ENCODE data around the gene PIK3R5. TPM values are rescaled to one million over a fixed set of nuclear protein-coding genes. Genes with fewer than 3 reads are reported as not detected.
A peak's percentile ranks its signal among the peaks of the same experiment; 100 is the strongest.

Gene PIK3R5
- total RNA-seq, 1 experiment from 2014 or later = 0.35 TPM

DNA sequence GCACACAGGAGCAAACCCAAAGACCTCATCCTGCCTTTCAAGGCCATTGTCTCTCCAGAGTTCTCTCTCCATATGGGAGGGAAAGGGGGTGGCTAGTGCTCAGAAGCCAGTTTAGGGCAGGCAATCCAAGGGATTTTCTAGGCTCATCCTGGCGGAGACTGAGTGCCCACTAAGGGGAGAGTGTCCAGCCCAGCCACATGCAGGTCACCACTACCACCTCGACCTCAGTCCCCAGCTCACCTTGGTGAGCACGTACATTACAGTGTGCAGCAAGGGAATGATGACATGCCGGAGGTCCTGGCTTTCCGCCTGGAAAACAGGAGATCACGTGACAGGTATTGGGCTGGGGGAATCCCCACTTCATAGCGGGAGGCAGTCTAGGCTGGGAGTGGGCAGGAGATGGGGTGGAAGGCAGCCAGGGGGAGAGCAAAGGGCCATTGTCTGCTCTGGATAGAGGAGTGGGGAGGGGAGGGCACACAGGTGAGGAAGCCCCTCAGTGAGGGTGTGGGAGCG, 127.9 kb downstream of the PIK3R5 start:
- no peak for DNase-seq (ENCODE audit: extremely low read depth, low read depth)

DNA sequence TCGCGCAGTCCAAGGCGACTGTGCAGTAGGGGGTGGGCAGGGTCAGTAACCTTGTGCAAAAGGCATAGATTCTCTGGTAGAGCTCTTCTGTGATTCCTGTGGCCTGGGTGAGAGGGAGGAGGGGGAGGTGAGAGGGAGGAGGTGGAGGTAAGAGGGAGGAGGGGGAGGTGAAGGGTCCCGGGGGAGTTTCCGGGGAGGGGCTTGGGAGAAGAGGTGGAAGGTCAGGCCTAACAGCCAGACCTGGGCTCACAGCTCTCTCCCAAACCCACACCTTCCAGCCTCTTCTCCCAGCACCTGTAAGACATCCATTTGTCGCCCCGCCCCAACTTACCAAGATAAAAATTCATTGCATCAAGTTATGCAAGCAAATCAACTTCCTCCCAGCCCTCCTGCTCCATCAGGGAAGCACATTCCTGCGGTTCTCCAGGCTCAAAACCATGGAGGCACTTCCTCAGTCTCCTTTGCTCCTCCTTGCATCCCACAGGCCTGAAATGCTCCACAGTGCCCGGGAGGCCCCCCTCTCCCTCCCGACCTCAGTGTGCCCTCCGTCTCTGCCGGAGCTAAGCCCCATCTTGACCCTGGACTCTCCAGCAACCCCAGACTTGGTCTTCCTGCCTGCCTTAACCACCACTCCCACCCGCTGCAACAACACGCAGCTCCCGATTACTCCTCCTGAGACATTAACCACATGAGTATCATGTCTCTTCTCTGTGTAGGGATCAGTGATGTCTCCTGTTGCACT, 128.5 kb downstream of the PIK3R5 start:
- DNase-seq (ENCODE audit: extremely low read depth, low read depth) = no peak

DNA sequence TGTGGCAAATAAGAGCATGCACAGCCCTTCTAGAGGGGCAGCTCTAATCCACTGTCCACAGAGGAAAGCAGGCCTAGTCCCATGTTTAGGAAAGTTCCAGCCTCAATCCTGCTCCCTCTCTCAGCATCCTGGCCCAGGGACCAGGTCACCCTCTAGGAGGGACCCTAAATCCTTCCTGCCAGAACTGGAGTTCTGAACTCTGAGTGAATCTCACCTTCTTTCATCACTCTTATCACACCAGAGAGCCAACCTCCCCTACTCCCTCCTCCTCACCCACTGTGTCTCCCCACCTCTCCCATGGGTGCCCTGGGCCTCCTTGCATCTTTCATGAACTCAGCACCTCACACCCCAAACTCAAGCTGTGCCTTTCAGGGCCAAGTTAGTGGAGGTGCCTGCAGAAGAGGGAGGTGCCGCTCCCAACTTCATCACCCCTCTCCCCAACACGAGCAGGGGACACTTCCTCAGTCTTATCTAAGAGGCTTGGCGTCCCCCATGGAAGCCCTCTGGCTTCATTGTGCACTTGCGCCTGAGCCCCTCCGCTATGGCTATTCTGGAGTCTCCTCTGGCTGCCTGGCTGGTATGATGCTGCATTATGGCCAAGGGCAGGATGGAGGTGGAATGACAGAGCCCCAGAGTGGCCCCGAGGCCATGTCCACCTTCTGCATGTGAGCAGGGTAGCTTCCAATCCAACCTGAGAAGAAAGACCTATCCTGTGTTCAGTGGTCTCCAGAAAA, 129.7 kb downstream of the PIK3R5 start:
- DNase-seq (ENCODE audit: extremely low read depth, low read depth) = no peak

DNA sequence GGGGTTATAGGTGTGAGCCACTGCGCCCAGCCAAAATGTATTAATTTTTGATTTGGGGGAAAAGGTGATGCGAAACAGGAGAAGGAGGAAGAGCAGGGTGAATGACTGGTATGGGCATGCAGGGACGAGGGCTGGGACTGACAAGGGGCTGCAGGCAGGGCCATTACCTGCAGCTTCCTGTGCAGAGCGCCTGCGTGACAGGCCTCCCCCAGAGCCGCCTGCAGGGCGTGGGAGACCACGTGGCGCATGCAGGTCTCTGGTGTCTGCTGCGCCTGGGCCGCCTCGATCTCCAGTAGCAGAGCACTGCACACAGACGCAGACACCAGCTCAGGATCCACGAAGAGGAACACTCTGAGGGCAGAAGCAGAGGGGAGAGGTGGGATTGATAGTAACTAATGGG, 130.4 kb downstream of the PIK3R5 start:
- DNase-seq (ENCODE audit: extremely low read depth, low read depth) = no peak

DNA sequence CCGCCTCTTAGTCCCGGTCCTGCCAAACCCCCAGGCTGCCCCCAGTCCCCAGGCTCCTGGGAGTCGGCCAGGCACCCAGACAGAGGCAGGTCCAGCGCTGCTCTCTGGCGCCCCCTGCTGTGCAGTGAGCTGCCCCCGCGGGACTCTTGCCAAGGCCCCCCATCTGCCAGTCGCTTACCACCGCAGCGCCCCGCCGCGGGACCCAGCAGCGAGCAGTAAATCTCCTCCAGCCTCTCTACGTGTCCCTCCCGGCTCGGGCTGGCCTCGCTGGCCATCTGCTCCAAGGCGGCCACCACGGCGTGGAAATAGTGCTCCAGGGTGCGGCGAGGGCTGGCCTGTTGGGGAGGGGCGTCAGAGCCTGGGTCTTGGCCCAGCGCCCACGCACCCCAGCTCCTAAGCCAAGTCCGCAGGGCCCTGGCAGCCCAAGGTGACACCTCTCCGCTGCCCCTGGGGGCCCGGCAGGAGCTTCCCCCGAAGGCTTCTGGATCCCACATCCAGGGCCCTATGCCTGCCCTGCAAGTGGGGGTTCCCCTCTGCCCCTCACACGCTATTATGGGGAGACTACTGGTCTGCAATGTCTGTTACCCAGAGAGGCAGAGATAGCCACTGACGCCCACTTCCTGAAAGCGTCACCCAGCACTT, 132.7 kb downstream of the PIK3R5 start:
- DNase-seq (ENCODE audit: extremely low read depth, low read depth) = peak; percentile 6

DNA sequence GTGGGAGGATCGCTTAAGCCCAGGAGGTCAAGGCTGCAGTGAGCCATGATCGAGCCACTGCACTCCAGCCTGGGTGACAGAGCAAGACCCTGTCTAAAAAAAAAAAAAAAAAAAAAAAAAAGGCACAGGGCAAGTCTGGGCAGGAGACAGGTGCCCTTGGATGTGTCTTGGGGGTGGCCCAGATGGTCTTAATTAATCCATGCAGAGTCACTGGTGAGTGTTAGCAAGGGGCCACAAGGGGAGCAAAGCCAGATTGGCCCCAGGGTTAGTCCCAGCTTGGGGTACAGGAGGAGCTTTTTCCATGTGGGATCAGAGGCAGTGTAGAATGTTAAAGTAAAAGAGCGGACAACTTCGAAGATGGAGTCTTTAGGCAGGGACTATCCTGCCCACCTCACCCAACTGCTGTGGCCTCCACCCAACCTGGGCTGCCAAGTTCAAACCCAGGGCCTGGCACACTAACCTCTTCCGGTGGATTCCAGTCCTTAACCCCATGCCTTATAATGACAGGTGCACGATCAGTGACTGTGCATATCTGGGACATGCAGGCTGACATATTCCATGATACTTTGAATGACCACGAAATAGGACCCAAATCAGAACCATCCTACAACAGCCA, 134.2 kb downstream of the PIK3R5 start:
- DNase-seq (ENCODE audit: extremely low read depth, low read depth) = no peak

DNA sequence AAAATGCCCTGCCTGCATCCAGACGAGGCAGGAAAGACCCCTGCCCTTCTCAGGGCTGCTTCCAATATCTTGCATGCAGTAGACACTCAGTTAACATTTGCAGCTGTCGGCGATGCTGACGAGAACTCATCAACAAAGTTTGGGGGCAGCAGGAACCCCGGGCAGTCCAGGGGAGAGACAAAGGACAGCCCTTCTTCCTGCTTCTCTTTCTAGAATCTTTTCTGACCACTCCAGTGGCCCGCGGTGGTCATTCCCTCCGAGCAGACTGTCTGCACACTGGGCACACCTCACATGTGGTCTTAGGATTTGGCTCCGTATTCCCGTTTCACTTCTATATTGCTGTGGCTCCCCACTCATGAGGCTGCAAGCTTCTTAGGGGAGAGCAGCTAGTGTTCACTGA, 135.4 kb downstream of the PIK3R5 start:
- no peak for DNase-seq (ENCODE audit: extremely low read depth, low read depth)

DNA sequence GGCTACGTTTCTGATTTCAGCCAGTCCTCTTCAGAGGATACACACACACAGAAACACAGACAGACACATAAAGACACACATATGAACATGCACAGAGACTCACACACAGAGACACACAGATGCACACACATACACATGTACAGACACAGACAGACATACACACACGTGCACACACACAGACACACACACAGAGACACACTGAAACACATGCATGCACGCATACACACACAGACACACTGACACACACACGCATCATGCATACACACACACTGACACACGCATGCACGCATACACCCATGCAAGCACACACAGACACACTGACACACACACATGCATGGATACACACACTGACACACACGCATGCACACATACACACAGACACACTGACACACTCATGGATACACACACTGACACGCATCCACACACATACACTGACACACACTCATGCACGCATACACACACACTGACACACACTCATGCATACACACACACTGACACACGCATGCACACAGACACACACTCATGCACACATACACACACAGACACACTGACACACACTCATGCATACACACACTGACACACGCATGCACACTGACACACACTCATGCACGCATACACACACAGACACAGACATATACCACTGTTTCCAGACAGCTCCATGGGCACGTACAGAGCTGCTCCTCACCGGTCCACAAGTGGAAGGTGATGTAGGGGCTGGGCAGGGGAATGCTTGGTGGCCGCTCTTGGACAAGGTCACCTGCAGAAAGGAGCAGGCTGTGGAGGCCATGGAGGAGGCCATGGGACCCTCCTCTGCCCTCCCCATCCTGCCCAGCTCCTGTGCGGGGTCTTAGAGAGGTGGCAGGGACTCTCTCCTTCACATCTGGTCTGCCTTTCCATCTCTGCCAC, 136.2 kb downstream of the PIK3R5 start:
- no peak for DNase-seq (ENCODE audit: extremely low read depth, low read depth)

Other genes with a start within 250 kb of the PIK3R5 start
- not detected in 2 replicates for gene CCDC42, start 220.9 kb downstream of the PIK3R5 start, total RNA-seq (2014; rRNA removed; shearing (Covaris generic))
- not detected in 2 replicates for gene SPDYE4, start 207.2 kb downstream of the PIK3R5 start, total RNA-seq (2014; rRNA removed; shearing (Covaris generic))
- not detected in 2 replicates for gene MFSD6L, start 166.3 kb downstream of the PIK3R5 start, total RNA-seq (2014; rRNA removed; shearing (Covaris generic))
- gene PIK3R6, start 98.0 kb downstream of the PIK3R5 start, total RNA-seq (2014; rRNA removed; shearing (Covaris generic)) = not detected in 2 replicates
- gene NTN1, start 55.8 kb upstream of the PIK3R5 start, total RNA-seq (2014; rRNA removed; shearing (Covaris generic)) = 0.69 and 0.87 TPM in 2 replicates